GF-D8 (cell line): Measurements from ENCODE around the gene NLK.
"Not testable (repeated sequence)": the region's sequence is repeated elsewhere in the genome, so short reads cannot be mapped to it uniquely, and the experiment has no call there.

Experiments used
- DNase-seq: peaks from one replicate; lab custom pipeline; 2025; lab: John Stamatoyannopoulos, UW

Gene NLK

GRCh38 chr17:28232966-28233870 is 190.7 kb downstream of the NLK start:
- DNase-seq: not testable (repeated sequence)

GRCh38 chr17:28233872-28234856 is 191.7 kb downstream of the NLK start:
- DNase-seq: not testable (repeated sequence)

GRCh38 chr17:28235066-28235700 is 192.7 kb downstream of the NLK start:
- not testable (repeated sequence) for DNase-seq

GRCh38 chr17:28236033-28236653 is 193.7 kb downstream of the NLK start:
- DNase-seq: not testable (repeated sequence)

- not testable (repeated sequence) for DNase-seq
Measured at GRCh38 chr17:28238547-28239270, 196.2 kb downstream of the NLK start.

- no peak for DNase-seq
Measured at GRCh38 chr17:28239271-28239624, 196.8 kb downstream of the NLK start.

GRCh38 chr17:28240688-28241340 is 198.3 kb downstream of the NLK start:
- DNase-seq: no peak

GRCh38 chr17:28242791-28243190 is 200.3 kb downstream of the NLK start:
- no peak for DNase-seq

- not testable (repeated sequence) for DNase-seq
Measured at GRCh38 chr17:28243268-28243667, 200.8 kb downstream of the NLK start.

GRCh38 chr17:28244446-28244845 is 202.0 kb downstream of the NLK start:
- no peak for DNase-seq
